ENCODE data around the gene LAX1.
"Not testable (repeated sequence)": the region's sequence is repeated elsewhere in the genome, so short reads cannot be mapped to it uniquely, and the experiment has no call there.

The LAX1 gene, protein sequence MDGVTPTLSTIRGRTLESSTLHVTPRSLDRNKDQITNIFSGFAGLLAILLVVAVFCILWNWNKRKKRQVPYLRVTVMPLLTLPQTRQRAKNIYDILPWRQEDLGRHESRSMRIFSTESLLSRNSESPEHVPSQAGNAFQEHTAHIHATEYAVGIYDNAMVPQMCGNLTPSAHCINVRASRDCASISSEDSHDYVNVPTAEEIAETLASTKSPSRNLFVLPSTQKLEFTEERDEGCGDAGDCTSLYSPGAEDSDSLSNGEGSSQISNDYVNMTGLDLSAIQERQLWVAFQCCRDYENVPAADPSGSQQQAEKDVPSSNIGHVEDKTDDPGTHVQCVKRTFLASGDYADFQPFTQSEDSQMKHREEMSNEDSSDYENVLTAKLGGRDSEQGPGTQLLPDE

DNA sequence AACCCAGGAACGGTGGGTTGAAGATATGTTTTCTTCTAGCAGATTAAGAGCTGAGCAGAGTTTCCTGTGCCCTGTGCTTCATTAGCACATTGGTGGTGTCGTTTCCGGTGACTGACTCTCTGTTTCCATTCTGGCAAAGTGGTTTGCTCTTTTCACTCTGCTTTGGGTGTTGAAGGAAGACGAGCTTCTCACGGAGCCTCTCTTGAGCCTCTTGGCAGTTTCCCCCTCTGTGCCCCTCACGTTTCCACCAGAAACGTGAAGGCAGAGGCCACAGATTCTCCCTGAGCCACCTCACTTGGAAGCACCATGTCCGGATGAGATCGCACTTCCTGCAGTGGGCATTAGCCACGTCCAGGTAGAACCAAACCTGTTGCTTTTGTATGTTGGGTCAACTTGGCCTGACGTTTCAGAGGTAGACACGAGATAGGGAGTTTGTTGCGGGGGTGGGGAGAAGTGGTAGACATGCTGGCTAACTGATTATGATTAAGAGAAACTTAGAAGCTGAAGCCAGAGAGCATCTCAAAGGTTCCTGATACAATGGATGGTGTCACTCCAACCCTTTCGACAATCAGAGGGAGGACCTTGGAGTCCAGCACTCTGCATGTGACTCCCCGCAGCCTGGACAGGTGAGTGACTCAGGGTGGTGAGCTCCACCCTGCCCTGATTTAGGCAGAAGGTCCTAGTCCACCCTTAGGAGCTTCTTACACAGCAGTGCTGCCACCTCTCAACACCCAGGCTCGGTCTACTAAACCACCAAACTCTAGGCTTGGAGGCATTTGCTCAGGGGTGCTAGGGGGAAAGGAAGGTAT is at the start of gene LAX1:
LAX1 (plus strand) TSS at position 155 of the 809 bp plus-strand sequence; CDS start at position 538, 383 bp downstream.
- no peak for DNase-seq (ENCODE audit: low read depth)

- no peak for DNase-seq (ENCODE audit: low read depth)
Measured at GRCh38 chr1:203717120-203717519, 47.9 kb upstream of the LAX1 start.

DNA sequence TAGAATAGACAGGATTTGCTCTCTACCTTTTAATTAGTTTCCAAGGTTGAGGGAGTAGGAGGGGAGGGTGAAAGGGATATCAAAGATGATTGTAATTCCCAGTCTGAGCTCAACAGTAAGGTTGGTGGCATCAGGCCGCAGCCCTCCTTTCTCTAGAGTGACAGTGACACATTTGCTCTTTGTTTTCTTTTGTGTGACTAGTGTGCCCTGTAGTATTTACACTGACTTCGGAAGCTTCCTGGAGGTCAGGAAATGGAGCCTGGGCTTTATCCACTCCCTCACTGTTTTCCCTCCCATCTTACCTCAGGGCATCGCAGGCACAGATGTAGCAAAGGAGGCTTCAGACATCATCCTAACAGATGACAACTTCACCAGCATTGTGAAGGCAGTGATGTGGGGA is 44.7 kb upstream of the LAX1 start:
- DNase-seq (ENCODE audit: low read depth): no peak

GRCh38 chr1:203722909-203723308 is 42.1 kb upstream of the LAX1 start:
- DNase-seq (ENCODE audit: low read depth): no peak

- DNase-seq (ENCODE audit: low read depth): no peak
Measured at GRCh38 chr1:203726417-203726867, 38.5 kb upstream of the LAX1 start.

GRCh38 chr1:203733009-203733863 is 31.7 kb upstream of the LAX1 start:
- no peak for DNase-seq (ENCODE audit: low read depth)

GRCh38 chr1:203742436-203742835 is 22.5 kb upstream of the LAX1 start:
- DNase-seq (ENCODE audit: low read depth): no peak

- DNase-seq (ENCODE audit: low read depth): no peak
Measured at GRCh38 chr1:203743091-203743571, 21.9 kb upstream of the LAX1 start.

DNA sequence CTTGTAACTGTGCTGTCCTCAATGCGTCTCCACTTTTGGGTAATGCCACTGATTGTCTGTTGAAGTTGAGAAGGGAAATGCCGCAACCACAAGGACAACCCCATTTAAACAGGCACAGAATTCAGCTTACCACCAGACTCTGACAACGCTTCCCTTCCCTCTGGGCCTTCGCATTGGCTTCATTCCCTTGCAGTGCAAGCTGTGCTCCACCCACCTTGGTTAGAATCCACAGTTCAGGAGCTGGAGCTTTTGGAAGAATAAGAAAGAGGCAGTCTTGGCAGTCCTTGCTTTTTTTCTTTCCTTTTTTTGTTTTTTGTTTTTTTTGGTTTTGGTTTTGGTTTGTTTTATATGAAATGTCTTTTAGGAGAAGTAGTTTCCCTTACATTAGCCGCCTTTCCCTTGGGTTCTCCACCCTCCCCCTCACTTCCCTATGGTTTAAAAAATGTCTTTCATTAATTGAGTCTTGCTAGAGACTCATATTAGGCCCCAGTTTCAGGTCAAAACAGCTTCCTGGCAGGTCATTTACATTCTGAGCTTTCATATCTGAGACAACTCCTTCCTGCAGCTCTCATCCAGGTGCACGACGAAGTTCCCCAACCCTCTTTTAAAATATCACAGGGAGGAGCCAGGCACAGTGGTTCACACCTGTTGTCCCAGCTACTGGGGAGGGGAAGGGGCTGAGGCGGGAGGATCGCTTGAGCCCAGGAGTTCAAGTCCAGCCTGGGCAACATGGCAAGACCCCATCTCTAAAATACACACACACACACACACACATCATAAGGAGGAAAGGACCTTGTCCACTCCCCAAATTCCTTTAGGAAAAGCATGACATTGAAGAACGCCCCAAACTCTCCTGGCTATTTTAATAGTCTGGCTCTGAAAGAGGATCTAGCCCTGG is 20.7 kb upstream of the LAX1 start:
- DNase-seq (ENCODE audit: low read depth): no peak

GRCh38 chr1:203746281-203746680 is 18.7 kb upstream of the LAX1 start:
- DNase-seq (ENCODE audit: low read depth): no peak

GRCh38 chr1:203751051-203751450 is 13.9 kb upstream of the LAX1 start:
- DNase-seq (ENCODE audit: low read depth): peak; percentile 14

GRCh38 chr1:203751618-203752361 is 13.2 kb upstream of the LAX1 start:
- not testable (repeated sequence) for DNase-seq (ENCODE audit: low read depth)

- DNase-seq (ENCODE audit: low read depth): no peak
Measured at GRCh38 chr1:203754455-203754864, 10.5 kb upstream of the LAX1 start.

DNA sequence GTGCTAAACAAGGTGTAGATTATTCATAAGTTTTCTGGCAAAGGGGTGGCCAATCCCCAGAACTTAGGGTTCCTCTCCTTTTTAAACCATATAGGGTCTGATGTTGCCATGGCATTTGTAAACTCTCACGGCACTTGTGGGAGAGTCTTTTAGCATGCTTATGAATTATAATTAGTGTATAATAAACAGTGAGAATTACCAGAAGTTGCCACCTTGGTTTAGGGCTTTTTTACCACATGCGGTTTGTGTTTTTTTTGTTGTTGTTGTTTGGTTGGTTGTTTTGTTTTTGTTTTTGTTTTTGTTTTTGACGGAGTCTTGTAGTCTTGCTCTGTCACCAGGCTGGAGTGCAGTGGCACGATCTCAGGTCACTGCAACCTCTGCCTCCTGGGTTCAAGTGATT is 8.9 kb upstream of the LAX1 start:
- no peak for DNase-seq (ENCODE audit: low read depth)

DNA sequence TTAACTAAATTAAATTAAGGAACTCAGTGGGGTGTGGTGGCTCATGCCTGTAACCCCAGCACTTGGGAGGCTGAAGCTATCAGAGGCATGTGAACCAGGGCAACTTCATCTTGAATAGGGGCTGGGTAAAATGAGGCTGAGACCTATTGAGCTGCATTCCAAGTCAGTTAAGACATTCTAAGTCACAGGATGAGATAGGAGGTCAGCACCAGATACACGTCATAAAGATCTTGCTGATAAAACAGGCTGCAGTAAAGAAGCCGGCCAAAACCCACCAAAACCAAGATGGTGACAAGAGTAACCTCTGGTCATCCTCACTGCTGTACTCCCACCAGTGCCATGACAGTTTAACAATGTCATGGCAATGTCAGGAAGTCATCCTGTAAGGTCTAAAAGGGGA is 6.2 kb upstream of the LAX1 start:
- DNase-seq (ENCODE audit: low read depth): not testable (repeated sequence)

DNA sequence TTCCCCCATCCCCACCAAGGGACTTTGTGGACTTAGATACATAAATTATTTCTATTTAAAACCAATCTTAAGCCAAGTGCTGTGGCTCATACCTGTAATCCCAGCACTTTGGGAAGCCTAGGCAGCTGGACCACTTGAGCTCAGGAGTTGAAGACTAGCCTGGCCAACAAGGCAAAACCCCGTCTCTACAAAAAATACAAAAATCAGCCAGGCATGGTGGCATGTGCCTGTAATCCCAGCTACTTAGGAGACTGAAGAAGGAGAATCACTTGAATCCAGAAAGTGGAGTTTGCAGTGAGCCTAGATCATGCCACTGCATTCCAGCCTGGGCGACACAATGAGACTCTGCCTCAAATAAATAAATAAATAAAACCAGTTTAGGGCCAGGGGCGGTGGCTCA is 4.5 kb upstream of the LAX1 start:
- no peak for DNase-seq (ENCODE audit: low read depth)

DNA sequence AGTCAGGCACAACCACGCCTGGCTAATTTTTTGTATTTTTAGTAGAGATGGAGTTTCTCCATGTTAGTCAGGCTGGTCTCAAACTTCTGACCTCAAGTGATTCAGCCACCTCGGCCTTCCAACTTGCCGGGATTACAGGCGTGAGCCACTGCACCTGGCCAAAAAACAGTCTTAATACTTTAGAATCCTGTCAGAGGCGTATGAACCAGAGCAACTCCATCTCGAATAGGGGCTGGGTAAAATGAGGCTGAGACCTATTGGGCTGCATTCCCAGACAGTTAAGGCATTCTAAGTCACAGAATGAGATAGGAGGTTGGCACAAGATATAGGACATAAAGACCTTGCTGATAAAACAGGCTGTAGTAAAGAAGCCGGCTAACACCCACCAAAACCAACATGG is 3.0 kb upstream of the LAX1 start:
- not testable (repeated sequence) for DNase-seq (ENCODE audit: low read depth)

- no peak for DNase-seq (ENCODE audit: low read depth)
Measured at GRCh38 chr1:203763505-203763904, 1.5 kb upstream of the LAX1 start.

DNA sequence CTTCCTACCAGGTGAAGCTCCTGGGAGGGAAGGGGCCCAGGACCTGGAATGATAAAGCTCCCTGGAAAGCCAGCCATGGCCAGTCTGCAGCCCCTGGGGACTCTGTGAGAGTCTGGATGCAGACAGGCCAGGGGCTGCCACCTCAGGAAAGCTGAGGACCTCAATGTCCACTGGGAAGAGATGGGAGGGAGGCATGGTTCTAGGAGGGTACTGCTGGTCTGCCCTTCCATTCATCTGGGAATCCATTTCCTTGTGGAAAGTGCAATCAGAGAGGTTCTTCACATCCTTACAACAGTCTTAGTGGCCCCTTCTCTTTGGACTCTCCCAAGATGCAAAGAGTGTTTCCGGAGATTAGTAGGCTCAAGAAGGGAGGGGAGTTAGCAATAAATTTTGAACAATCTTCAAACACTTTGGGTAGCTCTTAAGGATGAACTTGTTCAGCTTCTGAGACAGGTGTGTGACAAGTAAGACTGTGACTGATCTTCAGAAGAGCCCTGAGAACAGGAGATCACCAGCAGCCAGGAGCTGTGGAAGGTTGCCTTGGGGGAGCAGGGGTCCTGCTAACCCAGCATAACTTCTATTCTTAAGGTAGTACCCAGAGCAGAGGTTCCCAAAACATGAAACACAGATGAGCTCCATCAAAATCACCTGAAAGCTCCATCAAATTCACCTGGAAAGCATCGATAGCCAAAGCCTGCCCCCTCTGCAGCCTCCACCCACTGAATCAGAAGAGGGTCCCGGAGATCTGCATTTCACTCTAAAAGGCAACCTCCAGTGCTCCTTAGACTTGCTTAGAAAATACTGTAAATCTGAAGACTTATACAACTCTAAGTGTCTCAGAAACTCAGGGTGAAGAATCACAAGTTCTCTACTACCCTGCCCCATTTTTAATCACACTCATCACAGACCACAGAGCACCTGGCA is 616 bp upstream of the LAX1 start:
- DNase-seq (ENCODE audit: low read depth): no peak
